Mesothelial cell of epicardium (in vitro differentiated cells): Measurements from ENCODE around the gene TAB3. TPM values are rescaled to one million over a fixed set of nuclear protein-coding genes. Genes with fewer than 3 reads are reported as not detected.

ENCODE experiments used
- DNase-seq, 2 experiments: peaks; one replicate each; pipeline ENCODE4 v3.0.0; 2021; ENCODE audit warnings: low spot score in 2 of 2; ENCODE audit not compliant: unreplicated experiment in 2 of 2
- H3K27ac Mint-ChIP-seq: 2 replicates; pipeline ENCODE4 v1.8.0; 2021; ENCODE audit warnings: mixed read lengths
- H3K27me3 Mint-ChIP-seq: 2 replicates; pipeline ENCODE4 v1.8.0; 2021; ENCODE audit warnings: low read depth, mixed read lengths
- H3K36me3 Mint-ChIP-seq: 2 replicates; pipeline ENCODE4 v1.8.0; 2021; ENCODE audit warnings: mixed read lengths
- H3K4me1 Mint-ChIP-seq: 2 replicates; pipeline ENCODE4 v1.8.0; 2021; ENCODE audit warnings: mixed read lengths
- H3K4me3 Mint-ChIP-seq: 2 replicates; pipeline ENCODE4 v1.8.0; 2021; ENCODE audit warnings: mild to moderate bottlenecking, moderate library complexity, mixed read lengths
- H3K9me3 Mint-ChIP-seq: 2 replicates; pipeline ENCODE4 v1.8.0; 2021; ENCODE audit warnings: mixed read lengths
- total RNA-seq: library from RNA; stranded (reverse); gene quantifications from 3 replicates; pipeline ENCODE4 v1.2.1, GENCODE V29; 2021
- TF ChIP-seq, protein P1 (sequence below): fragments of 200-600 bp; sonication (generic); IDR thresholded peaks from one replicate; pipeline ENCODE4 v1.5.0; 2021; ENCODE audit warnings: antibody characterized with exemption; ENCODE audit not compliant: unreplicated experiment

Gene TAB3
- total RNA-seq, 1 donor from 2014 or later: 28.9 TPM

DNA sequence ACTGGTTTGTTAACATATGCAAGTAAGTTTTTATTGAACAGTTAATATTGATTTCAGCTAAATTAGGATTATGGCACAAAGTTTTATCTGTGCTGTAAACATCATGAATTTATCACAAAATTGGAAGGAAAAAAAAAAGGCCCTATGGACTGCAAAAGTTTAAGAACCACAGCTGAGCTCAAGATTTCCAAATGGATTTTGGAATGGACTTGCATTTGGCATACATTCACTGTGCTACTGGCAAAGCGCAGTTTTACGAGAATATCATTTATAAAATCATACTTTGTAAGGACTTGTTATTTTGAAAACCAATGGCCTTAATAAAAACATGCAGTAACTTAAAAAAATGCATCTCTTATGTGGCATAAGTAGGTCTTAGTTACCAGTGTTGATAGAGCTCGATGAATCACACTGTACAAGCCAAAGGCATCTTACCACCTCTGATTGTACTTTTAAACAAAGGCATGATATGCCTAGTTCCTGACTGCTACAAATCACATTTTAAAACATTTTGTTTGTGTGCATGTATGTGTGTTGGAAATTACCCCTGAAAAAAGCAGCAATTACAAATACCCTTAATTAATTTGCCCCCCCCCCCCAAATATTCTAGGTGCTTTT lies 58.6 kb downstream of the TAB3 start:
- H3K27me3 Mint-ChIP-seq: no peaks in the 10 kb centered on the region
- TF ChIP-seq, protein P1, sequence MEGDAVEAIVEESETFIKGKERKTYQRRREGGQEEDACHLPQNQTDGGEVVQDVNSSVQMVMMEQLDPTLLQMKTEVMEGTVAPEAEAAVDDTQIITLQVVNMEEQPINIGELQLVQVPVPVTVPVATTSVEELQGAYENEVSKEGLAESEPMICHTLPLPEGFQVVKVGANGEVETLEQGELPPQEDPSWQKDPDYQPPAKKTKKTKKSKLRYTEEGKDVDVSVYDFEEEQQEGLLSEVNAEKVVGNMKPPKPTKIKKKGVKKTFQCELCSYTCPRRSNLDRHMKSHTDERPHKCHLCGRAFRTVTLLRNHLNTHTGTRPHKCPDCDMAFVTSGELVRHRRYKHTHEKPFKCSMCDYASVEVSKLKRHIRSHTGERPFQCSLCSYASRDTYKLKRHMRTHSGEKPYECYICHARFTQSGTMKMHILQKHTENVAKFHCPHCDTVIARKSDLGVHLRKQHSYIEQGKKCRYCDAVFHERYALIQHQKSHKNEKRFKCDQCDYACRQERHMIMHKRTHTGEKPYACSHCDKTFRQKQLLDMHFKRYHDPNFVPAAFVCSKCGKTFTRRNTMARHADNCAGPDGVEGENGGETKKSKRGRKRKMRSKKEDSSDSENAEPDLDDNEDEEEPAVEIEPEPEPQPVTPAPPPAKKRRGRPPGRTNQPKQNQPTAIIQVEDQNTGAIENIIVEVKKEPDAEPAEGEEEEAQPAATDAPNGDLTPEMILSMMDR: no peak
- no peak overlapping the region for H3K4me3 Mint-ChIP-seq
- DNase-seq: no peak
- H3K4me1 Mint-ChIP-seq: no peaks in the 10 kb centered on the region
- peaks cover 6% of the 10 kb centered on the region for H3K9me3 Mint-ChIP-seq
- peaks cover 21% of the 10 kb centered on the region for H3K36me3 Mint-ChIP-seq
- H3K27ac Mint-ChIP-seq: no peak overlapping the region

DNA sequence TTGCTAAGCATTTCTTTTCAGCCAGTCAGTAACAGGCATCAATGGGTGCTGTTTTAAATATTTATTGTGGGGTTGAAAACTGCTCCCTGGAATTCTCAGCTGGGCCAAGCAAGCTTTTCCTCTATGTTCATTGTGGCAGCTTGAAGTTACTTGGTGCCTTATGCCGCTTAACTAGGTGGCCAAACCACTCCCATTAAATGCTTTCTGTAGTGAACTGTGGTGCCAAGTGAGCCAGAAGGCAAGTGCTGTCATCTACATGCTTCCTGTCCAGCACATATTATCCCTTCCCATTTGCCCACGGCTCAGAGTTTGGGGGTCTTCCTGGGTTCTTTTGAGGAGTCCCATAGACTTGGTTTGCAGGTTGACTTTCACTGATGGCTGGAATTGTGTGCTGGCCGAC lies 64.8 kb downstream of the TAB3 start:
- H3K4me3 Mint-ChIP-seq: no peak overlapping the region
- no peaks in the 10 kb centered on the region for H3K4me1 Mint-ChIP-seq
- no peak overlapping the region for H3K27ac Mint-ChIP-seq
- H3K27me3 Mint-ChIP-seq: no peaks in the 10 kb centered on the region
- no peaks in the 10 kb centered on the region for H3K36me3 Mint-ChIP-seq
- peaks cover 4% of the 10 kb centered on the region for H3K9me3 Mint-ChIP-seq
- TF ChIP-seq, protein P1: no peak
- DNase-seq: no peak

DNA sequence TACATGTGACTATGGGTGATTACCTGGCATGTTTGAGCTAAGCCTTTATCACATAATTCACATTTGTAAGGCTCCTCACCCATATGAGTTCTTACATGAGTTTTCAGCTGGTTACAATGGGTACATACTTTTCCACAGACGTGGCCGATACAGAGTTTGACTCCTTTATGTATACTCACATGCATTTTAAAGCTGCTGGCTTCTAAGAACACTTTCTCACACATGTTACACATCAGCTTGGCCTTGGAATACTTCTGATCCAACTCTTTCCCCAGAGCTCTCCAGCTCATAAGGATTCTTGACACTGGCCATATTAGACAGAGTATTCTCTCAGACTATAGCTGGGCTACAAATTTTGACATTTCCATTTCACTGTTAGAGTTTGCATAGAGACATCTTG lies 66.3 kb downstream of the TAB3 start:
- TF ChIP-seq, protein P1: no peak
- Mint-ChIP-seq H3K27me3 (no peaks in the 10 kb centered on the region), H3K27ac (no peak overlapping the region), H3K4me1 (no peaks in the 10 kb centered on the region), H3K9me3 (peaks cover 10% of the 10 kb centered on the region), H3K4me3 (no peak overlapping the region), H3K36me3 (no peaks in the 10 kb centered on the region)
- no peak for DNase-seq

- H3K4me3 Mint-ChIP-seq: no peak overlapping the region
- H3K9me3 Mint-ChIP-seq: peaks cover 10% of the 10 kb centered on the region
- TF ChIP-seq, protein P1: no peak
- no peaks in the 10 kb centered on the region for H3K36me3 Mint-ChIP-seq
- no peaks in the 10 kb centered on the region for H3K4me1 Mint-ChIP-seq
- no peak overlapping the region for H3K27ac Mint-ChIP-seq
- no peak for DNase-seq
- no peaks in the 10 kb centered on the region for H3K27me3 Mint-ChIP-seq
Measured at GRCh38 chrX:30822068-30822681, 66.9 kb downstream of the TAB3 start.

- peaks cover 10% of the 10 kb centered on the region for H3K9me3 Mint-ChIP-seq
- no peaks in the 10 kb centered on the region for H3K27me3 Mint-ChIP-seq
- no peaks in the 10 kb centered on the region for H3K36me3 Mint-ChIP-seq
Measured at GRCh38 chrX:30821116-30821515, 67.9 kb downstream of the TAB3 start.

More at GRCh38 chrX:30821116-30821515, 67.9 kb downstream of the TAB3 start:
- no peak overlapping the region for H3K4me3 Mint-ChIP-seq
- H3K4me1 Mint-ChIP-seq: no peaks in the 10 kb centered on the region
- TF ChIP-seq, protein P1: no peak
- H3K27ac Mint-ChIP-seq: no peak overlapping the region
- no peak for DNase-seq
